ENCODE data around the gene MRAS.
"Not testable (repeated sequence)": the region's sequence is repeated elsewhere in the genome, so short reads cannot be mapped to it uniquely, and the experiment has no call there.

Gene MRAS

DNA sequence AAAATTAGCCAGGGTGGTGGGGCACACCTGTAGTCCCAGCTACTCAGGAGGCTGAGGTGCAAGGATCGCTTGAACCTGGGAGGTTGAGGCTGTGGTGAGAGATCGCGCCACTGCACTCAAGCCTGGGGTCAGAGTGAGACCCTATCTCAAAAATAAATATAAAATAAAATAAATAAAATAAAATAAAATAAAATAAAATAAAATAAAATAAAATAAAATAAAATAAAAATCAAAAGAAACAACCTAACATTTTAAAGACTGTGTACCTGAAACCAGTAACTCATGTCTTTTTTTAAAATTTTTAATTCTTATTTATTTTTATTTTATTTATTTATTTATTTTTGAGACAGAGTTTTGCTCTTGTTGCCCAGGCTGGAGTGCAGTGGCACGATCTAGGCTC is 78.4 kb downstream of the MRAS start:
- DNase-seq, result not testable (repeated sequence)

DNA sequence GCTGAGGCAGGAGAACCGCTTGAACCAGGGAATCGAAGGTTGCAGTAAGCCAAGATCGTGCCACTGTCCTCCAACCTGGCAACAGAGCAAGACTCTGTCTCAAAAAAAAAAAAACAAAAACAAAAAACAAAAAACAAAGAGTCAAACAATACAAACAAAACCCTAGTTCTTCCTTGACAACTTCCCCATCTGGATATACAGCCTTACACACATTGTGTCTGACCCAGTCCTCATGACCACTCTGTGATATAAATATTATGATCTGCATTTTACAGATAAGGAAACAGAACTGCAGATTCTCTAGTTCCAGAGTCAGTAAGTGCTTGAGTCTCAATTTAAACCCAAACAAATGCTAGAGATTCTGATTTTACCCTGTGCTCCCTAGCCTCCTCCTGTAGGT is 81.3 kb downstream of the MRAS start:
- DNase-seq, result no peak

DNA sequence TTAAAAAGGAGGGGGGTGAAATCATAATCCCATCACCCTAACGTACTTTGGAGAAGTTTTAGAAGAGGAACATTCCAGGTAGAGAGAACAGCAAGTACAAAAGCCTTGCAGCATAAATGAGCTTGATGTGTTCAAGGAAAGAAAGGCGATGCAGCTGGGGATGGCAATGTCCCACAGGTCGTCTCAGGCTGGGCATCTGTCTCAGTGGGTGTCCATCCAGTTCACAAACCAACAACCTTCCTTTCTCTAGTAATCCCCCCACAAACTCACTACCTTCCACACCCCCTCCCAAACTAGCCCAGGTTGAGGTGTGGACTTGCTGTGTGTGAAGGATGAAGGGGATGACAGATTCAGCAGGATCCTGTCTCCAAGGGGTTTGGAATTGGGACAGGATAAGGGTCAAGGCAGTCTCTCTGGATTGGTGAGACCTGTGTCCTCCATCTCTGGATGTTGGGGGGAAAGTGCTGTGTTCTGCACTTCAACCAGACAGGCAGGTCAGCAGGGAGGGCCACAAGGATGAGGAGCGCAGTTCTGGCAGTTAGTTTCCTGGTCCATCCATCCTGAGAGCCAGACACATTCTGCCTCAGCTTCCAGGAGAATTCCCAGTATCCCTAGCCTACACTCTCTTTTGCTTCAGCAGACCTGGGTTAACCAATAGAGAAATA is 84.3 kb downstream of the MRAS start:
- DNase-seq, result no peak

DNA sequence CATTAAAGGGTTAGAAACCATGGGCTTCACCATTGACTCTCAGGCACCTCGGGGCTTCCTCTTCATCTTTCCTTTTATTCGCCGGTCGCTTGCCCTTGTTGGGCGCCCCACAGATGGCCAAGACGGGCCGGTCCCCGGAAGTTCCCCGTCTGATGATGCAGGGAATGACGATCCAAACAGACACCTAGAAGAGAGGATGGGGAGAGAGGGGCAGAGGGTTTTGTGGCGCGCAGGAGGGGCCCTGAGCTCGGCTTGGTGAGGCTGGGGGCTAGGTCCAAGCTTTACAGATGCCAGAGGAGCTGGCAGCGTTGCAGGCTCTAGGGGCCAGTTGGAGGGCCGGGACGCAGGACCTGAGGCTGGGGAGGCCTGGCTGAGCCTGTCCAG is 85.5 kb downstream of the MRAS start:
- DNase-seq, result no peak

DNA sequence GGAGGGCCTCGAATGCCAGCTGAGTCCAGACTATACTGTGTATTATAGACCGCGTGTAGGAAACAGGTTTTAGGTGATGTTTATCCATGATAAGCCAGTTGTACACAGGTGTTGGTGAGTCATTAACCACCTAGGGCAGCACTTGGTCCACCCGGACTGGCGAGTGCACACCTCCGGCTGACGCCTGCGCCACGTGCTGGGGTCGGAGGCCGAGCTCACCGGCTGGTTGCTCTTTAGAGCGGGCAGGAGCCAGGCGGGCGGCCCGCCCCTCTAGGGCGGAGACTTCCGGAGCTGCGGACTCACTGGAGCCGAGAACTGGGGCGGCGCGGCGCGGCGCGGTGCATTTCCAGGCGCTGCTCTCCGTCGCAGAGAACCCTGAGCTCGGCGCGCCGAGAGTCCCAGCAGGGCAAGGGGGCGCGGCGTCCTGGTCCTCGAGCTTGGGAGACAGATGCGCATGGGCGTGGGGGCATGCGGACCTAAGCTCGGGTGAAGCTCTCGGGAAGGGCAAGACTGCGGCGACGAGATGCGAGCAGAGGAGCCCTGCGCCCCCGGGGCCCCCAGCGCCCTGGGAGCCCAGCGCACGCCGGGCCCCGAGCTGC is 86.0 kb downstream of the MRAS start, which contains the start of gene ESYT3:
ESYT3 (plus strand) TSS at position 341 of the 599 bp plus-strand sequence; CDS start at position 524, 183 bp downstream.
- DNase-seq, result peak; percentile 36

DNA sequence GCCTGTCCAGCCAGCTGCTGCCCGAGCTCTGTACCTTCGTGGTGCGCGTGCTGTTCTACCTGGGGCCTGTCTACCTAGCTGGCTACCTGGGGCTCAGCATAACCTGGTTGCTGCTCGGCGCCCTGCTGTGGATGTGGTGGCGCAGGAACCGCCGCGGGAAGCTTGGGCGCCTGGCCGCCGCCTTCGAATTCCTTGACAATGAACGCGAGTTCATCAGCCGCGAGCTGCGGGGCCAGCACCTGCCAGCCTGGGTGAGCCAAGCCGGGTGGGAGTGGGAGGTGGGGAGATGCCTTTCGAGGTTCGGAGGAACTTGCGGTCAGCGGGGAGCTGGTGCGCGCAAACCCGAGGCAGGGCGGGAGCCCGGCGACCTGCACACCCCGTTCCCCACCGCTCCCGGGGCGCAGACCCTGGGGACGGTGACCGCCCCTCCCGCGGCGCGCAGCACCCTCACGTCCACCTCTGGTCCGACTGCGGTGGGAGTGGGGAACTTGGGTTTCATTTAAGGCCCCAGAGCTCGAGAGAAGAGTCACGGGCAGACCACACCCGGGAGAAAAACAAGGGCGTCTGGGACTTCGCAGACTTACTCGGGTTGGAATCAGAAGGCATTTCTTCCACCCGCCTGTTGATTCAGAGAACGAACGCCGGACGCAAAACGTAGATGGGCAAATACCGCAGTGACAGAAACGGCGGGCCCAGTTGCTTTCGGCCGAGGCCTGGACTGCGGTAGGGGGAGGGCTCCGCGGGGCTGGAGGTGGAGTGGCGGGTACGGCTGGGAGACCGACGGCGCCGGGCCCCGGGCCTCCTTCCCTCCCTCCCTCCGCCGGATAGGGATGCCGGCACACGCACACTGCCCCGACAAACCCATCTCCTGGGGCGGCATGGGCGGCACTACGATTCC is 86.7 kb downstream of the MRAS start:
- DNase-seq, result no peak

DNA sequence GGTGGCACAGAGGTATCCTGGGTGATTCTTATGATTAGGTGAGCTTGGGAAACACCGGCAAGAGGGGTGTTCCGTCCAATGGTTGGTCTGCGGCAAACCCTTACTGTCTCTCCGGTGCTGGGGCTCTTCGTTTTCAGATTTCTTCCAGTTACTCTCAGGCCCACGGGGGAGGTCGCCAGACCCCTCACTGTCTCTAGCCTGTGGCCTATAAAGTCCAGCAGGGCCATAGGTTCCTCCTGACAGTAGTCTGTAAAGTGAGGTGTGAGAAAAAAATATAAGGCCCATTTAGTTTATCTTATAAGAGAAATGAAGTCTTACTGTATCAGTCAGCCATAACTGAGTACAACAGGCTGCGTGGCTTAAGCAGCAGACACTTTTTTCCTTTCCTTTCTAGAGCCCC is 87.5 kb downstream of the MRAS start:
- DNase-seq, result no peak

DNA sequence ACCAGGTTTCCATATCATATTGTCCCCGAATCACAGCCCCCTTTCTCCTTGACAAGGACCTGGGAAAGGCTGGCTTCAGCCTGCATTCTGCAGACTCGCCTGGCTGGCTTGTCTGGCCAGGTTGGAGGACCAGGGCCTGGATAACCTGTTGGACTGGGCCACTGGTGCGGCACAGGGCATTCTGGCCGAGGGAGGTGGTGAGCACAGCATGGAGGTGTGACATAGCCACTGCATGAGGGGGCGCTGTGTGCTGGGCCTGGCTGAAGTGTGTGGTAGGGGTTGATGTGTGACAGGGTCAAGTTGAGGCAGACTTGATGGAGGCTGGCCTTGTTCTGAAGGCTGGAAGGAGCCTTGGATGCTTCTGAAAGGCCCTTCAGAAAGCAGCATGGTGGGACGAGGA is 88.9 kb downstream of the MRAS start:
- DNase-seq, result no peak

DNA sequence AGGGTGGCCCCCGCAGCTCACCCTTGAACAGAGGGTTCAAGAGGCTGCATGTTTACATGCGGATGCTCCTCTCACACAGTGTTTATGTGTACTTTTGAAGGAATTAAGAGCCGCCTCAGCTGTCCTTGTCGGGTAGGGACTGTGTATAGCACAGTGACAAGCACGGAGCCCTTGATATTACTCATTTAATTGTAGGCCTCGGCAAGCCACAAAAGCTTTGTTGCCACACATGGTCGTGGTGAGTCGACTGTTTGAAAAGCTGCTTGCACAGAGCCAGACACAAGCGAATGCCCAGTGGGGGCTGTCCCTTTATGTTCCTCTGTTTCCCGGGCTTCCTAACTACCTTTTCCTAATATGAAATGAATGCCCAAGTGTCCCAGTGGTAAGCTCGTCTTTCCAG is 90.5 kb downstream of the MRAS start:
- DNase-seq, result no peak

DNA sequence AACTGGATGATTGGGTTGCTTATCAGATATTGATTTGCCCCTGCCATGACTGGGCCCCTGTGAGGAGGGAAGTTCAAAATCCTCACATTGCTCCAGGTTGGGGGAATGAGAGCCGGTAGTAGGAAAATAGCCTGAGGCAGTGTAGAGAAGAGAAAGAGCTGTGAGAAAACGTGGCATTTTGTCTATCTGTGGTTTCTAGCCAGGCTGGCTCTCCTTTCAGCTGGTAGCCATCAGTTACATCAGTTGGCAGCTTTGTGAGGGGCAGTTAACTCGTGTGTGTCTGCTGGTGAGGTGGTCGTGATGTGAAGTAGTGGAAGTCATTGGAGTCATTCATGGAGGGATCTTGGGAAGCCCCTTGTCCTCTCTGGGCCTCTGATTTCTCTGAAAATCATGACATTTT is 91.3 kb downstream of the MRAS start:
- no peak for DNase-seq

DNA sequence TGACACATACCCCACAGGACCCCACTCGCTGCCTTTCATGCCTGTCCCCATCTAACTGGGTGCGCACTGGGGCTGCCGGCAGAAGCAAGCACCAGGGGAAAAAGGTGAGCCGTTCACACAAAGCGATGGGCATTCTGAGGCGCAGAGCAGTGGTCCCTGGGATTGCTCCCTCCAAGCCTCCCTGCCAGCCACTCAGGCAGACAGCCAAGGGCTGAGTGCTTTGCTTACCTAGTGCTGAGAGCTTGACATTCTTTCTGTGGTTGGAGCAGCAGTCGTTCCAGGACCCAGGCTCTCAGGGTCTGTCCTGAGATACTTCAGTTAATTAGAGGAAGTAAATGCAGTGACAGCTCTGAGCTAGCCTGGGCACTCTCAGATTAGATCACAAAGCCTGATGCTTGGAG is 91.7 kb downstream of the MRAS start:
- DNase-seq, result peak; percentile 73

DNA sequence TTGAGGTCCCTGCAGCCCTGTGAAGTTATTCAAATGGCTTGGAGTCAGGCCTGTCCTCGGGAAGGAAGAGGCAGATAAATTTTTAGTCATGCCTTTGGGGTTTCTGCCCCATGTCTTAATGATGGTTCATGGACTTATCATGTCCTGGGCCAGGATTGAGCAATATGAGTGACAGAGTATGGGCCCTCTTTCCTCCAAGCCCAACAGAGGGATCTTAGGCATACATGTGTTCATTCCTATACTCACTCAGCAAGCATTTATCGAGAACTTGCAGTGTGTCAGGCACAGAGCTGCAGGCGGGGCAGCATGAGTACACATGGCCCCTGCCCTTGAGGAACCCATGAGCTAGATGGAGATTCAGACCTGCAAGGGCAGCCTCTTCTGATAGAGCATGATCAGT is 92.2 kb downstream of the MRAS start:
- DNase-seq, result no peak

DNA sequence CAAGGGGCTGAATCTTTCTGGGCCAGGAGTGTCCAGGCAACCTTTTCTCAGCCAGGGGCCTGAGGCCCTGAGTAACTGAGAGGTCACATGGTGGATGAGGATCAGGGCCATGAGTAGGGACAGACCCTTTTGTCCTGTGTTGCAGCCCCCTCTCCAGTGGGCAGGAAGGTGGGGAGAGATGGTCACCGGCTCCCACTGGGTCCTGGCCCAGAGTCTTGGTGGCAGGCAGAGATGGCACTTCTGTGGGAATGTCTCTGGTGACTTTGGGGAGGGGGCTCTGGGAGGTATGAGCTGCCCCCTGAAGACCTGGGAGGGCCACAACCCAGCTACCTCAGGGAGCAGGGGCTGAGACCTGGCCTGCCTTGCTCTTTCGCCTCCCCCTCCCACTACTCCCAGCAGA is 92.9 kb downstream of the MRAS start:
- DNase-seq, result no peak

DNA sequence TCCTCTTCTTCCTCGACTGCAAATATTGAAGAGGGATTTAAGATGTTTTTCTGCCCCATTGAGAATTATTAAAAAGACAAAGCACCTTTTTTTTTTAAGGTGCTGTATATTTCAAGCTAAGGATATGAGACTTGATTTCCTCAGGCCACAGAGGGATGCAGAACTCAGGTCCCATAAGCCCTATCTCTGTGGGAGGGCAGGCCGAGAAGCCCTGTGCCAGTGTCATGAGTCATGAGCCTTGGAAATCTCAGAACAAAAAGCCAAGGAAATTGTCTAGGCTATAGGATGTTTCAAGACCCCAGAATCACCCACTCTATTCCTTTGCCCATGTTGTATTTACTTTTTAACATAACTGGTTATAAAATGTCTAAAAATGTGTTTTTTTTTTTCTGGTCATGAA is 93.4 kb downstream of the MRAS start:
- DNase-seq, result no peak

DNA sequence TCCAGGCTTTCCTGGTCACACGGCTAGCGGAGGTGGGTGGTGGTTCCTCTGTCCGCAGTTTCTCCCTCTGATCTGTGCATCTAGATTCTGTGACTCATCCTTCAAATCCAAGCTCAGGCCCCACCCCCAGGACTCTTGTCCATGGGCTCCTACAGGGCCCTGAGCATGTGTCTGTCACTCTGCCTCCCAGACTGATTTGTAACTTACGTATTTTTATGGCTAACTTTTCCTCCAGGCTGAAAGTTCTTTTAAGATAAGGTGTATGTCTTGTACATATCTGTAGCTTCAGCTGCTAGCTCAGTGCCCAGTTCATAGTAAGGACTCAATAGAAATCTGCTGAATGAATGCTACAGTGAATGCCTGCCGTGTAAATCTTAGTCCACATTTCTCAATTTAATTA is 94.1 kb downstream of the MRAS start:
- DNase-seq, result no peak

DNA sequence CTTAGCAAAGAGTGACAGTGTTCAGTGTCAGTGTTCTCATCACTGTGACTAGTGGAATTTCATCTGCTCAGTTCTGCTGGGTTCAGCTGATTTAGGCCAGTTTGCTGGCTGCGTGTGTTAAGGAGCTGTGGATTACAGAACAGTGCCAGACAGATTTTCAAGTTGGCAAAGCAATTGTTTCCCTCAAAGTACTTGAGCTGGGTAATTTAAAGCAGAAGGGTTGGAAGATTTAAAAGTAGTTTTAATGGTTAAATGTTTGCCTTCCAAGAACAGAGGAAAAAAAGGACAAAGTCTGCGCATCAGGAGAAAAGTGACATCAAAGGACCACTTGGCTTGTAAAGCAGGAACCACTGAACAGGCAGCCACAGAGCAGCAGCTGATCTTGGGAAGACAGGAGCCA is 94.7 kb downstream of the MRAS start:
- DNase-seq, result no peak

DNA sequence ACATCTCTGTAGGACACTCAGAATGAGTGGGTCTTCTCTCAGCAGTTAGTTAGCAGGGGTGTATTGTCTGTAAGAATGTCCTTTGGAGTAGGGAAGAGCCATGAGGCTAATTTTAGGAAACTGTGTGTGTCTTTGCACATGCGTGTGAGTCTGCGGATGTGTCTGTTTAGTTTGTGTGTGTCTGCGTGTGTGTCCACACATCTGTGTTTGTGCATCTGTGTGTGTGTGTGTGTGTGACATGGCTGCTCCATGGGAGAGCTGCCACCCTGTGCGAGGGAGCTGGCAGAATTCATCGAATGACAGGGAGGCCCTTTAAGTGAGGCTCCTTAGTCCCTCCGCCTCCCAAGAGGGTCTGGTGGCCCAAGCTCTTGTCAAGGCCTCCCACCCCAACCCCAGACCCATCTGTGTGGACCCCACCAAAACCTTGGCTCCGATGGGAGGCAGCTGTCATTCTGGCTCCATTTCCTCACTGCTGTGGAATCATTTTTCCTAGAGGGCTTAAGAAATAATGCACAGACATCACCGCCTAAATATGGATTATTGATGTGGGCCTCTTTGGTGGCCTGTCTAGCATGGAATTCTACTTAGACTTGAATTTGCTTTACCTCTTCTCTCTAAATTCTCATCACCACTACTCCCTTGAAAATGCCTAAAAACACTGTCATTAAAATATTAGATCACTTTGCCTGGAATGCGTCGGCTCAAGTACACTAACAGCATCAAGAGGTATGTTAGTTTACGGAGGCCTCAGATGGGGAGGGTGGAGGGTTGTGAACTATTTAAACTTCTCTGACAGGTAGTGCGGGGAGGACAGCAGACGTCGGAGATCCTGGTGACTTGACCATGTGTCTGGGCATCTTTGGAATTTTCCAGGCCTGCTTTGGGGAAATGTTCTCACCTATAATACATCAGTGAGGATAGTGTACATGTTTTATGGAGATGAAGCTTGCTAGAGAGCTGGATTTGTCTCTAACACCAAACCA is 95.4 kb downstream of the MRAS start:
- DNase-seq, result no peak

DNA sequence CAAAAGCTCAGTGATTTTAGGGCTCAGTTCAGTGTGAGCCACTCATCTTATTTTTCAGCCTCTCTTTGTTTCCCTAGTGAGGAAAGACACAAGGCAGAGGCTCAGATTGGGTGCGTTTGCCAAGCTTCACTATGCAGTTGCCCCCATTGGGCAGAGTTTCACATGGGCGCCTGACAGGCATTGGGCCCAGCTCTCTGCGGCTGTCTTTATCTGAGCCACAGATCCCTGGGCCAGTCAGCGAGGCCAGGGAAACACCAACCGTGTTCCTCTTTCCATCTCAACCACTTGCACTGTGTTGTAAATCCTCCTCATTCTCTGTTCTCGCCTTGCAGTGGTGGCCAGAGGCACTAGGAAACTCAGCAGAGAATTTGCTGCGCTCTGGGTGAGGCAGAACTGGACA is 96.9 kb downstream of the MRAS start:
- no peak for DNase-seq

DNA sequence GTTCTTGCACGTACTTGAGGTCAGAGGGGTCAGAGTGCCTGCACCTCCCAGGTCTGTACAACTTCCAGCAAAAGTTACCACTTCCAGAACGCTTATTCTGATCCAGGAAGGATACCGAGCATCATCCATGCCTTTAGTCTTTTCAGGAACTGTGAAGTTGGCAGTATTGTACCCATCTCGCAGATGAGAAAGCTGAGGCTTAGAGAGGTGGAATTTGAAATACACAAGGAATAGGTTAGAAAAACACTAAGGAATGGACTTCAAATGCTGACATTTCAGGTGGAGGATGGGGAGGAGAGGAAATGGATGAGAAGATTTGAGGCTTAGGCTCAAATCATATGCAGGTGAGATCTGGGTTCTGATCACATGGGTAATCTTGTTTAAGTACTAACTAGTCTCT is 97.3 kb downstream of the MRAS start:
- DNase-seq, result no peak

DNA sequence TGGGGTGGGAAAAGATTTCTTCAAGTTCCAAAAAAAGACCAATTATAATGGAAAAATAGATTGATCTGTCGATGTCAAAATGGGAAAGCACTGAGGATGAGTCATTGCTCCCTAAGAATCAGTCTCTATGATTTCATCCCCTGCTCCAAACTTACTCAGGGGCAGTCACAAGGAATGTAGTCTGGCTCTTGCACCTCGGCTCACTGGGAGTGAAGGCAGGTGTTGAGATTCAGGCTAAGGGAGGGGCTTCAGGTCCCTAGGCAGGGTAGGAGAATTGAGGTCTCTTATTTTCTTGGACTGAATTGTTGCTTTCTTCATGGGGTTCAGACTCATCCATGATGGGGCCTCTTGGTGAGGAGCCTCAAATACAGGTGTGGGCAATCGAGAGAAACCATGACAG is 100.3 kb downstream of the MRAS start:
- no peak for DNase-seq

DNA sequence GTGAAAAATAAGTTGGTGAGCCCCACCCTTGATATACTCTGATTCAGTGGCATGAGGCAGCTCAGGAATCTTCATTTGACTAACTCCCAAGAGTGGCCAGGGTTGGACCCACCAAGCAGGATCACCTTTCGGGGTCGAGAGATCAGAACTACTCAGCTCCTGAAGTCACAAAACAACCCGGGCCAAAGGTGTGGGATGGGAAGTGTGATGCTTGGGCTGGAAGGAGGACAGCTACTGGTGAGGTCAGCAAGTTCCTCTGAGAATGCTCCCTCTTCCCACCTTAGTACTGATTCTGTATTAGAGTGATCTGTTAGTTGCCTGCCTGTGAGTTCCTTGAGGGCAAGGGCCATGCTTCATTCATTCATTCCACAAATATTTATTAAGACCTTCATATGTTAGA is 101.1 kb downstream of the MRAS start:
- DNase-seq, result no peak

DNA sequence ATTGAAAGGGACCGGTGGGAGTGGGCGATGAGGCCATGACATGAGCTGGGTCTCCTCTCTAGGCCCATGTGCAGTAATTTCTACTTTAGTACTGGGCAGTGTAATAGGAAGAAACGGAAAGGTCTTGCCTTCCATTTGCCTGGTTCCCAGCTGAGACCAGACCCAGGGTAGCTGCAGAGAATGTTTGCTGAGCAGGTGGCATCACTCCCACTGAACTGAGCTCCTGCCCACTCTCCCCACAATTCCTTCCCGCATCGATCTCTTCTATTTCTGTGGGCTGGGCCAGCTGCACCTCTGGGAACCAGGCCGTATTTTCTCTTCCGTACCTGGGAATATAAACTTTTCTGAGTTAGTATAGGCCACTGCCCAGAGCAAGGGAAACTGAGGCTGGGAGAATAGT is 101.8 kb downstream of the MRAS start:
- DNase-seq, result no peak
